ENCODE measurements around the gene LCOR.
"Not testable (repeated sequence)": the region's sequence is repeated elsewhere in the genome, so short reads cannot be mapped to it uniquely, and the experiment has no call there.

LCOR gene

GRCh38 chr10:97016728-97017473 lies 184.8 kb downstream of the LCOR start:
- DNase-seq = no peak

- no peak for DNase-seq
Measured at GRCh38 chr10:97017474-97017903, 185.4 kb downstream of the LCOR start.

DNA sequence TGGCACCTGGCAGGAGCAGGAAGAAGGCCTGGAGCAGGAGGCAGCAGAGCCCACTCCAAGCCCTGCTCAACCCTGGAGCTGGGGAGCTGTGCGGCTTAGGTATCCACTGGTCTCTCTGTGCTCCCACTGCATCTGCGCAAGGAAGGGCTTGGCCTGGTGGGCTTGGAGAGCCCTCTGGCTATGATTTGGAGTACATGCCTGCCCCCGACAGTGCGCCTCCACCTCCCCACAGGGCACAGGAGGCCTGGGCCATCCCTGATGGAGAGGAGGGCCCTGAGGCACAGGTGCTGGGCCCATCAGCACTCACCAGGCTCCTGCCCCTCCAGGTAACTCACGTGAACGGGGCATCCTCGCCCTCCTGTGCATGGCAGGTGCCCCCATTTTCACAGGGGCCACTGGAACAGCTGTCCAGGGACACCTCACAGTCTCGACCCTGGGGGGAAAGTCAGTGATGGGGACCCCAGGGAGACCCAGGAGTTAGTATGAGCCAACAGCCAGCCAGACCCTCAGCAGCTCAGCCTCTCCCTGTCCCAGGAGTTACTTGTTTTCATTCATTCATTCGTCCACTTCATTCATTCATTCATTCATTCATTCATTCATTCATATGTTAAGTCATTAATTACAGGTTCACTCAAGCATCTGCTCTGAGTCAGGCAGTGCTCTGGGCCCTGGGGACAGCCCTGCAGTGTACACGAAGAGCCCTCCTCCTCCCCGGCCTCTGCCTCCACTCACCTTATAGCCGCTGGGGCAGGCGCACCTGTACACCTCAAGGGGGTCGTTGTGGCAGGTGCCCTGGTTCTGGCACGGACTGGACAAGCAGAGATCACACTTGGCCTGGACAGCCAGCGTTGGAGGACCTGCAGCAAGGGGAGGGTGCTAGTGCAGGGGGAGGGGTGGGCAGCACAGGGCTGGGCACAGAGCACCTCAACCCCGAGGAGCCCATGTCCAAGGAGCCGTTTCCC lies 186.4 kb downstream of the LCOR start:
- no peak for DNase-seq

DNA sequence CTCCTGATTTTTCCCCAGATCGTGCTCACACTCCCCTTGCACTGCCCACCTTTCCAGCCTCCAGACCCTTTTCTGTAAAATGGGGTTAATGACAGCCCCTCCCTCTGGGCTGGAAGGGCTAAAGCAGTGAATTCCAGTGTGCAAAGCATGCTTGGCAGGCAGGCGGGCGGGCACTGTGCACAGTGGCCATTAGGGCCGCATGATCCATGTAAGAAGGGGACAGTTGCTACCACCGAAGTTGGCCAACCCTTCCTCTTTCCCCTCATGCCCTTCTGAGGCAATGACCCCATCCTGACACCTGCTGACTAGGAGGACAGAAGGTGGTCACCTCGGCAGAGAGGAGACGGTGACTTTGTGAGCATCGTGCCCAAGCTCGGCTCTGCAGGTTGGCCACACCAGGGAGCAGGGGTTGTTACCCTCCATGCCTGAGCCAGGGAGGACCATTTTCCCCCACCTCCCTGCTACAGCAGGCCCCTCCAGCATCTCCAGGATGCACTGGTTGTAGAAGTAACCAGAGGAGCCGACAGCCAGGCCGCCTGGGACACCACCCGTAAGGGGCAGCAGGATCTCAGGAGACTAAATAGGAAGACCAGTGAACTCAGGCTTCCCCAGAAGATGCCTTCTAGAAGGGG lies 187.2 kb downstream of the LCOR start:
- DNase-seq = peak; percentile 9

DNA sequence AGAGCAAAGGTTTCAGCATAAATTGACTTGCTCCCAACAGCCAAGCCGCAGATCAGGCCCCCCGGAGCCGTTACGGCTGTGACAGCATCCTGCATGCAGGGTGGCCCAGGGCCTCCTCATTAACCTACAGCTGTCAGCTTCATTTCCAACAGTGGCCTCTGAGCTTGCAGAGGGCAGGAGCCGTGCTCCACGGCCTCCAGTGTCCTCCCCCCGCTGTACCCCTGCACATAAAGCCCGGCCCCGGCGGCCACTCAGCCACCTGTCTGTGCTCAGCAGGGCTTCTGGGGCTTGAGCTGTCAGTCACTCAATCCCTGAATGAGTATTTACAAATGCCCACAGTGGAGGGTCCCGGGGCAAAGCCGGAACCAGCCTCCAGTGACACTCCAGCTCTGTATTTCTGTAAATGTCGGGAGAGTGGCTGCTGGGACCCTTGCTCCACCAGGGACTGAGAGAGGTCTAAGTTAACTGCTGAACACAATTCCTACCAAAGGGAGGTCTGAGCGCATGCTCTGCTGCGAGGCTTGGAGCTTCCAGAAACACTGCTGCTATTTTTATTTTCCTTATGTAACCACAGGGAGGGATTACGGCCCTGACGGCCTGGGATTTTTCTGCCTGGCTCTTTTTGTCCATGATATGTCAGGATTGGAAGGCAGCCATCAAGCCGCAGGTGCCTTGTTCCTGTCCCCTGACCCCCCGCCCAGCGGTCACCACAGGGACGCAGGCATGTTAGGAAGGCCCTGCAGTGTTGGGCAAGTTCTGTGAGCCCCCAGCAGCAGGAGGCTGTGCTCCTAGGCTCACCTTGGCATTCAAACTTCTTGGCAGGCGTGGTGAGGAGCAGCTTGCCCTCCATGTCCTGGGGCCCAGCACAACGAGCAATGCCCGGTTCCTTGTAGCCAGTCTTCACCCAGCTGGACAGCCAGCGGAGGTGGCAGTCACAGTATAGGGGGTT lies 188.6 kb downstream of the LCOR start:
- DNase-seq = peak; percentile 51

GRCh38 chr10:97022616-97023015 lies 190.5 kb downstream of the LCOR start:
- DNase-seq = no peak

- peak; percentile 10 for DNase-seq
Measured at GRCh38 chr10:97023401-97024167, 191.5 kb downstream of the LCOR start.

DNA sequence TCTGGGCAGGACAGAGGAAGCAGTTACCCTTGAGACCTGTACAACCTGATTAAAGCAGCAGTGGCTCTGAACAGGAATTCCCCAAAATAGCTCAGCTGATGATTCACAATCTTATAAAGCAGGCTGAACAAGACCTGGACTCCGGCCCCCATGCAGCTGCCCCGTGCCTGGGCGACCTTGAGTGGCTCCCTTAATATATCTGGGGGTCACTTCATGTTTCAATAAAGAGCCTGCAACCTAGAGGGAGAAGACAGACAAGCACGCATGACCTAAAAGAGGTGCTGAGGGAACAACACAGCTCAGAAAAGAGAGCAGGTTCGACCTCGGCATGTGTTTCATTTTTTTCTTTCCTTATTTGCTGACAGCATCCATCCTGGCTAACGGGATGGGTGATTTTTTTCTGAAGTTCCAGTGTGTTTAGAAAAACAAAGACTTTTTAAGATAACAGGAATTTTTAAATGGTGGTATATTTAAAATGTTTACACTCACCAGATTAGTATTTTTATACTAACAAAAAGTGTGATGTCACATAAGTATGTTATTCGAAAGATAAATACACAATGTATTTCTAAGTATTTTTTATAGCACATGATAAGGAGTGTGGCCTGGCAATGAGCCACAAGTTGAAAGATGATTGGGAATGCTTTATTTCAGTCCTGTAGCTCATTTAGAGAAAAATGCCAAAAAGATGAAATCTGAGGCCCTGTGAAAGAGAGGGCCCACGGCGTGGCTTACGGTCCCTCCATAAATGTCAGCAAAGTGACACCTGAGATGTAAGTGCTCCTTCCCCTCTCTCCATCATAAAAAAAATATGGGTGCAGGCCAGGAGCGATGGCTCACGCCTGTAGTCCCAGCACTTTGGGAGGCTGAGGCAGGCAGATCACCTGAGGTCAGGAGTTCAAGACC lies 192.3 kb downstream of the LCOR start:
- DNase-seq = peak; percentile 20

DNA sequence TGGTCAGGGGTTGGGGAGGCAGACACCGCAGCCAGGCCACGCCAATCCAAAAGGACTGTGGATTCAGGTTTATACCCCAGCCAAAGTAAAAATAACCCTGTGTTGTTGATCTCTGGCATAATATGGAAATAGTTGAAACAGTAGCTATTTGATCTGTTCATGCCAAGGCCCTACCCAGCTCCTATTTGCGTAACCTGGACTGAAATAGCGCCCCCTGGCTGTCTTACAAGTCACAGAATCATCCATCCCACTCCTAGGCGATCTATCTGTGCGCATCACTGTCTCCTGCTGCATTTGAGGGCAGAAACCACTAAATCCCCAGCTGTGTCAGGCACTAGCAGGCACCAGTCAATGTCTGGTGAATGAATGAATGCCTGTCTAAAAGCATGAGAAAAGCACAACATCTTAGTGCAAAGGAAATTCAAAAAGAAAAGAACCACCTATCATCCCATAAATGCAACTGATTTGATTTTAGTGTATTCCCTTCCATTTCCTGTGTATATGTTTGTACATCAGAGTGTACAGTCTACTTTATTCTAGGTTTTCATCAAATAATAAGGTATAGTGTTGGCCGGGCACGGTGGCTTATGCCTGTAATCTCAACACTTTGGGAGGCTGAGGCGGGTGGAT lies 193.6 kb downstream of the LCOR start:
- peak; percentile 23 for DNase-seq

DNA sequence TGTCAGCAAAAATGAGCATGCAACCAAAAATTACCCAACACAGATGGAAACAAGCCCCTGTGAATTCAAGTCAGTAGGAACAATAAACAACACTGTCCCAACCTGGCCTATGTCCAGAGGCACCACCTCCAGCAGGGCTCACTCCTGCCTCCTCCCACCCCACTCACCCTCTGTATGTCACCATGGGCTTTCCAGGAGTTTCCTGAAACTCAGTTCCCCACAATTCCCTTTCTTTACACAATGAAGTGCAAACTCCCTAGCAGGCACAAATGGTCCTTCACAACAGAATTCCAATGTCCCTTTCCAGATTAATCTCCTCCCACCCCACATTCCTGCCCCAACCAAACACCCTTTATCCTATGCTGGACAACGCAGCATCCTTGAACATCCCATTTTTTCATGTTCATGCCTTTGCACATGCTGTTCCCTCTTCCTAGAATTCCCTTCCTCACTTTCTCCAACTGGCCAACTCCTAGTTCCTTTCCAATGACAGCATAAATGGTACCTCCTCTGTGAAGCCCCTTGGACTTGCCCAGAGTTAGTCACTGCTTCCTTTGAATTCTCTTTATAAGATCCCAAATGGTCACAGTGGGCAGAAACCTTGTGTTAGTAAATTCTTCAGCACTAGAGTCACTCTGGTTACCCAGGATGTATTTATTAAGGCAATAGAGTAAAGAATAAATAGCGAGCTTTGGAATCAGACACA lies 196.2 kb downstream of the LCOR start:
- DNase-seq = no peak

- no peak for DNase-seq
Measured at GRCh38 chr10:97028832-97029178, 196.7 kb downstream of the LCOR start.

DNA sequence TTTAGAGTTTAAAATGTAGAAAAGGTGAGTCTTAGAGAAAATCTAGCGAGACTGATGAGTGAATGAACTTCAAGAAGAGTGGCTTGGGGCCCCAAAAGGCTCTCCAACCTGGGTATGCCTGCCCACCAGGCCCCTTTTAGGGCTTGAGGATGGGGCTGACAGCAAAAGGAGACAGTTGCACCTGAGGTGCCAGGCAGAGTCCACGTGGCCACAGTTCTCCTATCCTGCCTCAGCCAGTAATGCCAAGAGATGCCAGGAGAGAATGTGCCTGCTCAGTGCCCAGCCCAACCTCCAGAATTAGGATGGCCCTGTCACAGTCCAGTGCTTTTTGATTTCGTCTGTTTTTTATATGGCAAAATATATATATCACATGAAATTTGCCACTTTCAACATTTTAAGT lies 197.2 kb downstream of the LCOR start:
- no peak for DNase-seq

DNA sequence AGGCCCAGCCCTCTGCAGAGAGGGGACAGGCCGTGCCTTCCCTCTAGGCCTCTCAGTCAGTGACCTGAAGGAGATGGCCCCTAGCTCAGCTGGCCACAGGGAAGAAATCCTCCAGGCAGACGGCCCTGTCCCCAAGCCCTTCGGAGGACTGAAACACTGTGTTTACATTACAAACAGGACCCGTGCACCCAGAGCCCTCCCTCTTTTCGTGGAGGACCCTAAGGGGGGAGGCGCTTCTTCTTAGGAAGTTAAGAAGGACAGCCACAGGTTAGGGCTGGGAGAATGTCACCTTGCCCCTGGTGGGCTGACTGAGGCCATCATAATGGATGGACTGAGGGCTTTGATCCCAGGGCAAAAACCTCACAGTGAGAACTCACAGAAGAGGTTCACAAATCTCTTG lies 198.8 kb downstream of the LCOR start:
- DNase-seq = no peak

- DNase-seq = no peak
Measured at GRCh38 chr10:97031459-97031858, 199.4 kb downstream of the LCOR start.

DNA sequence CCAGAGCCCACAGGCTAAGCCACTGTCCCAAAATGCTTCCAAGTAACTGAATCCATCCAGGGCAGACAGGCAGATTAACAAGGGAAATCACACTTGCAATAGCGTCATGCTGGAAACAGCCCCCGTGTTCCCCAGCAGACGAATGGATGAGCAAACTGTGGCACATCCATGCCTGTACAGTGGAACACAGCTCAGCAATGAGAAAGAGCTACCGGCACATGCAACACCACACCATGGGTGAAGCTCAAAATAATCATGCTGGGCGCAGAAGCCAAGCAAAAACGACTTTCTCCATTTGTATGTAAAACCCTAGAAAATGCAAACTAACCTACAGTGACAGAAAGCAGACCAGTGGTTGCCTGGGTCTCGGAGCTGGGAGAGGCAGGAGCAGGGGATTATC lies 200.5 kb downstream of the LCOR start:
- DNase-seq = no peak

GRCh38 chr10:97033841-97034240 lies 201.7 kb downstream of the LCOR start:
- not testable (repeated sequence) for DNase-seq

DNA sequence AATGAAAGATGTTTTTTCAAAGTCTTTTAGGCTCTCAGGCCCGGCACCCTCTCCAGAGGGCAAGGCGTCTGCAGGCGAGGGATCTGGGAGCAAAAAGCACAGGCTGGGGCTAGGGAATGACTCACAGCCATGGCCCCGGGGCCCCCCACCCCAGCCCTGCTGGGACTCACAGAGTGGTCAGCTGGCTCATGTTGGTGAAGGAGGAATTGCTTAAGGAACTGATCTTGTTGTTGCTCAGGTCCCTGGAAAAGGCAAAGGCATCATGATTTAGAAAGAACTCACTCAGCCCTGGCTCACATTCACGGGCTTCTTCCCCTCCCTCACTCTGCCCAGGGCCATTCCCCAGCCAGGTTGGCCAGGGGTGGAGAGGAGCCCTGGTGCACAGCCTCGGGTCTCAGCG lies 202.2 kb downstream of the LCOR start:
- DNase-seq = no peak

DNA sequence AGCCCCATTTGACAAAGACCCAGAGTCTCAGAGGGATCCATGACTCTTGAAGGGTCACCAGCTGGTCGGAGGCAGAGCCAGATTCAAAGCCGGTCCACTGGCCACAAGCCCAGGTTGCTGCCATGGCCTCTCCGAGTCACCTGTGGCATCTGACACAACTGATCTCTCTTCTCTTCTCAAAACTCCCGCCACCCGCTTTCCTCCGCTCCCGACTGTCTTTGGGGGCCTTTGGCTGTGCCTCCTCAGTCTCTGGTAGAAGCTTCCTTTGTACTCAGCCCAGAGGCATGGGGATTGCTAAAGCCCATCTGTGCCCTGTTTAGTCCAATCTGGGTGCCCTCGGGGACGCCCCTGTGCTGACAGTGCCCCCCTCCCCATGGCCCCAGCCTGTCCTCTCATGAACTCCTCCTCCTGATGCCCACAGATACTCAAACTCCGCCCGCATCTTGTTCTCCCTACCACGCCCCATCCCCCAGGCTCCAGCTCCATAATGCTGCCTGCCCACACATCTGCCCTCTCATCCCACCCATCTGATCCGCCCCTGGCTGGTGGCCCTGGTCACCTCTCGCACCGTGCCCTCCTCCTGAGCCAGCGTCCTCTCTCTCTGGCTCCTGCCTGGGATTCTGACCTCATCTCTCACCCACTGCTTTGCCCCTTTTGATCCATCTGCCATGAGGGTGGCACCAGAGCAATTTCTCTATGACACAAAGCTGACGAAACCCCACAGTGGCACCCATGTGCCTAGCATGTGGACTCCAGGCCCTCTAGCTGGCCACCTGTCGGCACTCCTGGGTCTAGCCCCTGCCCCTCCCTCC lies 203.1 kb downstream of the LCOR start:
- DNase-seq = no peak

All from right hindlimb (tissue), 1 donor.